GM11168 (cell line): ENCODE measurements around the gene PCSK6.

ENCODE experiments used
- in situ Hi-C: fragments of 300-500 bp; cut with MboI; formaldehyde crosslinking; loops from one replicate; pipeline ENCODE4 v1.12.0; 2022; ENCODE audit warnings: low sequenced_read_pairs; ENCODE audit not compliant: unreplicated experiment

Gene PCSK6

GRCh38 chr15:101451846-101452245 is 37.7 kb downstream of the PCSK6 start:
- in situ Hi-C loops, result no loop called here

GRCh38 chr15:101451266-101451799 is 38.2 kb downstream of the PCSK6 start:
- in situ Hi-C loops, result no loop called here

GRCh38 chr15:101450403-101451265 is 38.9 kb downstream of the PCSK6 start:
- in situ Hi-C loops, result no loop called here

- in situ Hi-C loops, result no loop called here
These were observed 39.8 kb downstream of the PCSK6 start for GRCh38 chr15:101449471-101450402.

GRCh38 chr15:101448336-101448735 is 41.2 kb downstream of the PCSK6 start:
- in situ Hi-C loops, result no loop called here

GRCh38 chr15:101447561-101448071 is 41.9 kb downstream of the PCSK6 start:
- in situ Hi-C loops, result no loop called here

- in situ Hi-C loops, result no loop called here
These were observed 42.4 kb downstream of the PCSK6 start for GRCh38 chr15:101447168-101447533.

- in situ Hi-C loops, result no loop called here
These were observed 42.9 kb downstream of the PCSK6 start for GRCh38 chr15:101446518-101447167.

GRCh38 chr15:101445562-101446517 is 43.7 kb downstream of the PCSK6 start:
- in situ Hi-C loops, result no loop called here

- in situ Hi-C loops, result no loop called here
These were observed 44.5 kb downstream of the PCSK6 start for GRCh38 chr15:101444807-101445508.

GRCh38 chr15:101444015-101444414 is 45.5 kb downstream of the PCSK6 start:
- in situ Hi-C loops, result no loop called here

- in situ Hi-C loops, result no loop called here
These were observed 47.2 kb downstream of the PCSK6 start for GRCh38 chr15:101442272-101442671.

- in situ Hi-C loops, result no loop called here
These were observed 47.8 kb downstream of the PCSK6 start for GRCh38 chr15:101441696-101442095.

- in situ Hi-C loops, result no loop called here
These were observed 48.5 kb downstream of the PCSK6 start for GRCh38 chr15:101440846-101441590.

GRCh38 chr15:101439920-101440319 is 49.6 kb downstream of the PCSK6 start:
- in situ Hi-C loops, result no loop called here

- in situ Hi-C loops, result no loop called here
These were observed 50.1 kb downstream of the PCSK6 start for GRCh38 chr15:101439285-101439919.
